Adrenal gland (tissue), 12 donors: ENCODE results near the gene GPATCH2. TPM values are rescaled to one million over a fixed set of nuclear protein-coding genes. Genes with fewer than 3 reads are reported as not detected.

Experiments used
- DNase-seq, 7 donors: peaks; one replicate each; pipeline ENCODE4 v3.0.0-alpha.2; 2019 to 2020
- H3K27ac ChIP-seq, 5 donors: fragments of 200-600 bp; sonication (generic) in 4 of 5; 1 replicate in 3 of 5; 2 replicates in 2 of 5; pipeline versions ENCODE4 v1.5.1 to v1.8.0; 2016 to 2020; ENCODE audit warnings: mild to moderate bottlenecking in 1 of 5
- H3K27me3 ChIP-seq: fragments of 200-600 bp; 2 replicates; pipeline ENCODE4 v1.8.0; 2021
- H3K36me3 ChIP-seq, 2 donors: fragments of 200-600 bp; replicated peaks in 1 of 2; 1 replicate in 1 of 2; 2 replicates in 1 of 2; pipeline versions ENCODE4 v1.5.1 to v1.8.0; 2018 to 2022
- H3K4me1 ChIP-seq, 2 donors: fragments of 200-600 bp; replicated peaks in 1 of 2; 1 replicate in 1 of 2; 2 replicates in 1 of 2; pipeline versions ENCODE4 v1.5.1 to v1.8.0; 2018 to 2021
- H3K4me3 ChIP-seq, 4 donors: fragments of 200-600 bp; sonication (generic) in 3 of 4; one replicate each; pipeline ENCODE4 v1.5.1; 2016 to 2018
- H3K9me3 ChIP-seq, 3 donors: fragments of 200-600 bp; sonication (generic) in 1 of 3; replicated peaks in 1 of 3; 1 replicate in 2 of 3; 2 replicates in 1 of 3; pipeline versions ENCODE4 v1.5.1 to v1.8.0; 2016 to 2021
- CTCF ChIP-seq, 6 experiments: fragments of 450-650 bp in 4 of 6; fragments of 200-600 bp in 2 of 6; sonication (generic) in 1 of 6; IDR thresholded peaks; 1 replicate in 5 of 6; 2 replicates in 1 of 6; pipeline versions ENCODE4 v1.5.1 to v1.8.0; 2016 to 2021; ENCODE audit warnings: antibody characterized with exemption in 6 of 6, mild to moderate bottlenecking in 2 of 6, moderate library complexity in 1 of 6
- POLR2A ChIP-seq, 2 donors: fragments of 450-650 bp; IDR thresholded peaks; one replicate each; pipeline ENCODE4 v1.6.1; 2017; ENCODE audit warnings: antibody characterized with exemption in 2 of 2, mild to moderate bottlenecking in 2 of 2, moderate library complexity in 1 of 2
- WGBS, 4 donors: extraction: QIAGEN DNeasy Blood & Tissue Kit in 2 of 4; methylation state at CpG; one replicate each; pipeline versions ENCODE4 v1.1.5 to v1.1.7; 2013 to 2017; 5-methylcytosine and 5-hydroxymethylcytosine counted together
- intact Hi-C, 2 donors: fragments of 100-400 bp; cut with DNase I; formaldehyde crosslinking; loops; one replicate each; pipeline versions ENCODE4 v1.14.1 to v1.15.0; 2022 to 2023
- polyA plus RNA-seq, 3 donors: library from polyadenylated mRNA; stranded (reverse); fragments of 200-250 nt in 2 of 3; fragments of 350-450 nt in 1 of 3; fragmentation: Illumina TruSeq in 1 of 3; extraction: RNeasy Lipid Tissue Mini Kit (QIAGEN cat#74804) in 1 of 3; gene quantifications; one replicate each; pipeline ENCODE4 v1.2.3, GENCODE V29; 2013 to 2014
- total RNA-seq, 9 donors: library from RNA; depleted of rRNA in 4 of 9; stranded (reverse); fragments of >200 nt in 4 of 9; fragments of 120-200 nt in 1 of 9; fragmentation: NEBNext Ultra II Directional in 1 of 9; extraction: Animal tissue kit (Norgen Biotek cat#: 25700) in 1 of 9; gene quantifications; one replicate each; pipeline versions ENCODE4 v1.1.0 to v1.2.4, GENCODE V29; 2013 to 2023
- donor health status: healthy with polysubstance abuse.
- donor health status: Bipolar disorder and iron deficiency.
- donor health status: DM: yes; HTN: yes; CAD: no.
- donor health status: DM: no; HTN: no; CAD: no.
- donor health status: DM: no; HTN: no; CAD: no.
- donor health status: DM: yes; HTN: yes; CAD: no.

The GPATCH2 gene
- total and polyA plus RNA-seq, 12 donors, result 4.0 to 29.3 (median 10.7) TPM

DNA sequence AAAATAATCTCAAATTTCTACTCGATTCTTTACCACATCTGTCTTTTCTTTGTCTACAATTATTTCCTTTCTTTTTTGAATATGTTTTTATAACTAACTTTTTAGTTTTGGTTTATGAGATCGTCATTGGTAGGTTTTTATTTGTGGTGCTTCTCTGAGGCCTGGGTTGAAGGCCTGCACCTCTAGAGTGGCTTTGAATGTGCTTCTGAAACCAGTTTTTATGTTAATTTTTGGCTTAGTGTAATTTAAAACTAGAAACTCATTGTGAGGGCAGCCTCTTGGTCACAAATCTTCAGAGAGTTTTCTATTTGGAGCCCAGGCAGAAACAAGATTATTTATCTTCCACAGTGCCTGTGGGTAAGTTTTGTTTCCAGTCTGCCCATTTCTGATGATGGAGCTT, 187.0 kb downstream of the GPATCH2 start:
- H3K27ac ChIP-seq, result no peak overlapping the region
- no peak for TF ChIP-seq CTCF (IDR thresholded peaks at IDR 0.05)
- no peak for TF ChIP-seq POLR2A (IDR thresholded peaks at IDR 0.05)
- no peaks in the 10 kb centered on the region for H3K4me1 ChIP-seq
- no peaks in the 10 kb centered on the region for H3K27me3 ChIP-seq
- 94 to 95% (median 95%) methylated on average over 2 of the region's 2 CpGs for WGBS, 4 donors
- DNase-seq, result no peak
- intact Hi-C loops, result no loop called here
- H3K9me3 ChIP-seq, result no peaks in the 10 kb centered on the region
- no peak overlapping the region for H3K4me3 ChIP-seq
- H3K36me3 ChIP-seq, result no peaks in the 10 kb centered on the region

- intact Hi-C loops, result no loop called here
- no peak overlapping the region for H3K27ac ChIP-seq
- no peaks in the 10 kb centered on the region for H3K27me3 ChIP-seq
- DNase-seq, result no peak
- no peak for TF ChIP-seq POLR2A (IDR thresholded peaks at IDR 0.05)
- no peak for TF ChIP-seq CTCF (IDR thresholded peaks at IDR 0.05)
- no peak overlapping the region for H3K4me3 ChIP-seq
- no peaks in the 10 kb centered on the region for H3K36me3 ChIP-seq
- H3K4me1 ChIP-seq, result no peaks in the 10 kb centered on the region
- H3K9me3 ChIP-seq, result no peaks in the 10 kb centered on the region
- 76 to 93% (median 91%) methylated on average over 3 of the region's 3 CpGs for WGBS, 4 donors
These were observed 193.5 kb downstream of the GPATCH2 start for GRCh38 chr1:217437376-217437775.

GRCh38 chr1:217435204-217435603, 195.7 kb downstream of the GPATCH2 start:
- H3K27me3 ChIP-seq, result no peaks in the 10 kb centered on the region
- H3K9me3 ChIP-seq, result no peaks in the 10 kb centered on the region
- H3K27ac ChIP-seq, result no peak overlapping the region
- no peak overlapping the region for H3K4me3 ChIP-seq
- H3K4me1 ChIP-seq, result no peaks in the 10 kb centered on the region
- H3K36me3 ChIP-seq, result no peaks in the 10 kb centered on the region
- TF ChIP-seq CTCF (IDR thresholded peaks at IDR 0.05) (no peak), POLR2A (IDR thresholded peaks at IDR 0.05) (no peak)
- intact Hi-C loops, result no loop called here
- WGBS, 4 donors, result 84 to 87% (median 85%) methylated on average over 4 of the region's 4 CpGs
- no peak for DNase-seq

DNA sequence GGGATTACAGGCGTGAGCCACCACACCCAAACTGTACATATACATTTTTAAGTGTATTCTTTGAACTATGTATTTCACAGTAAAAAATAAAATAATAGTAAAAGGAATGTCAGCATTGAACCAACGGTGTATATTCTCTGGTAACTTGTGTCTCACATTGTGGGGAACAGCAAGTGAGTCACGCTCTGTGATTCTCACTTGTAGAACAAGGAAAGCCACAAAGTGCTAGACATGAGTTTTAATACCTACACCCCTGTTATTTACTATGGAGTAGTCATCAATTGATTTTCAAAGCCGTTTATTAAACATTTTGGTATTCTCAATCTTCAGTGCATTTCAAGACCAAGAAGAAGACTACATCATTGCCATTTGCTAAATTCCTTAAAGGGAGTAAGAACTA, 197.2 kb downstream of the GPATCH2 start:
- no peak for DNase-seq
- TF ChIP-seq POLR2A (IDR thresholded peaks at IDR 0.05) (no peak), CTCF (IDR thresholded peaks at IDR 0.05) (no peak)
- intact Hi-C loops, result no loop called here
- no peaks in the 10 kb centered on the region for H3K36me3 ChIP-seq
- H3K27me3 ChIP-seq, result no peaks in the 10 kb centered on the region
- H3K27ac ChIP-seq, result no peak overlapping the region
- no peaks in the 10 kb centered on the region for H3K4me1 ChIP-seq
- no peak overlapping the region for H3K4me3 ChIP-seq
- H3K9me3 ChIP-seq, result no peaks in the 10 kb centered on the region
- 96 to 99% (median 97%) methylated on average over 4 of the region's 4 CpGs for WGBS, 4 donors
